Activated CD4-positive, alpha-beta T cell treated with anti-CD3 and anti-CD28 coated beads for 36 hours (primary cell): ENCODE data around the gene PGA5. TPM values are rescaled to one million over a fixed set of nuclear protein-coding genes. Genes with fewer than 3 reads are reported as not detected.

Source experiments
- ATAC-seq: fragments of 200-7000 bp; cut with Tn5 transposase; one replicate; pipeline ENCODE4 v1.10.0; 2021; ENCODE audit warnings: mild to moderate bottlenecking, moderate library complexity
- CTCF ChIA-PET: fragments of 350-600 bp; sonication (Branson Sonifier 250); formaldehyde crosslinking; loops from one replicate; lab custom pipeline; 2021; ENCODE audit warnings: antibody characterized with exemption; lab: Charles Lee
- POLR2A ChIA-PET: fragments of 350-600 bp; sonication (Branson Sonifier 250); formaldehyde crosslinking; loops from one replicate; lab custom pipeline; 2021; ENCODE audit warnings: antibody characterized with exemption, inconsistent platforms; lab: Charles Lee
- DNase-seq: peaks from one replicate; pipeline ENCODE4 v3.0.0-alpha.2; 2020
- H3K27ac Mint-ChIP-seq: one replicate; pipeline ENCODE4 v1.8.0; 2021; ENCODE audit warnings: mixed read lengths
- H3K27me3 Mint-ChIP-seq: one replicate; pipeline ENCODE4 v1.8.0; 2021; ENCODE audit warnings: mixed read lengths
- H3K36me3 Mint-ChIP-seq: one replicate; pipeline ENCODE4 v1.8.0; 2021; ENCODE audit warnings: low read depth, mixed read lengths
- H3K4me1 Mint-ChIP-seq: one replicate; pipeline ENCODE4 v1.8.0; 2021; ENCODE audit warnings: mixed read lengths
- H3K4me3 Mint-ChIP-seq: one replicate; pipeline ENCODE4 v1.8.0; 2021; ENCODE audit warnings: mild to moderate bottlenecking, moderate library complexity, mixed read lengths
- H3K9me3 Mint-ChIP-seq: one replicate; pipeline ENCODE4 v1.8.0; 2021; ENCODE audit warnings: low read depth, mixed read lengths
- intact Hi-C, 2 experiments: fragments of 100-400 bp; cut with DNase I in 1 of 2; cut with micrococcal nuclease in 1 of 2; formaldehyde crosslinking; loops; one replicate each; pipeline versions ENCODE4 v1.14.2 to v1.15.1; 2022 to 2024; cut with DNase I, micrococcal nuclease
- total RNA-seq, 2 experiments: library from RNA; stranded (reverse); gene quantifications; one replicate each; pipeline ENCODE4 v1.2.3, GENCODE V29; 2021

PGA5 gene
- total RNA-seq, 2 experiments from 2014 or later, result not detected

- ChIA-PET POLR2A (no interaction called here), CTCF (interaction anchor here (0.6 to 4.2 kb wide), 15 partner anchors 14 to 1527 kb away, joined by 3 to 47 read pairs (median 3); partner anchors contain the start of gene VWCE)
- Mint-ChIP-seq H3K4me3 (no peak overlapping the region), H3K36me3 (no peaks in the 10 kb centered on the region), H3K27me3 (no peaks in the 10 kb centered on the region), H3K9me3 (no peaks in the 10 kb centered on the region), H3K4me1 (no peaks in the 10 kb centered on the region), H3K27ac (no peak overlapping the region)
- peak; percentile 84 for DNase-seq
- intact Hi-C loops, result loop anchor here (1.0 to 10.0 kb wide), 3 partner anchors 40 to 300 kb away; partner anchors contain the start of gene SLC15A3 (in 1 of the 2)
- ATAC-seq, result peak; percentile 97
These were observed 13.5 kb downstream of the PGA5 start for GRCh38 chr11:61254403-61255025.

- H3K4me1 Mint-ChIP-seq, result no peaks in the 10 kb centered on the region
- no peak overlapping the region for H3K4me3 Mint-ChIP-seq
- no peaks in the 10 kb centered on the region for H3K9me3 Mint-ChIP-seq
- H3K27me3 Mint-ChIP-seq, result no peaks in the 10 kb centered on the region
- H3K27ac Mint-ChIP-seq, result no peak overlapping the region
- ATAC-seq, result no peak
- ChIA-PET CTCF (interaction anchor here (0.7 kb wide), 1 partner anchor 69 kb away, joined by 3 read pairs; no protein-coding TSS in a partner anchor), POLR2A (no interaction called here)
- no peaks in the 10 kb centered on the region for H3K36me3 Mint-ChIP-seq
- no peak for DNase-seq
- intact Hi-C loops, result loop anchor here in 1 of 2 experiments (10.0 kb wide), 1 partner anchor 302 kb away; the partner anchor contains the start of gene SLC15A3
These were observed 15.9 kb downstream of the PGA5 start for GRCh38 chr11:61256710-61257482.

- H3K27ac Mint-ChIP-seq, result no peak overlapping the region
- H3K27me3 Mint-ChIP-seq, result no peaks in the 10 kb centered on the region
- H3K9me3 Mint-ChIP-seq, result no peaks in the 10 kb centered on the region
- ATAC-seq (no peak), DNase-seq (no peak)
- H3K36me3 Mint-ChIP-seq, result no peaks in the 10 kb centered on the region
- intact Hi-C loops, result loop anchor here in 1 of 2 experiments (10.0 kb wide), 1 partner anchor 304 kb away; the partner anchor contains the start of gene SLC15A3
- ChIA-PET CTCF (interaction anchor here (0.9 kb wide), 1 partner anchor 127 kb away, joined by 3 read pairs; no protein-coding TSS in a partner anchor), POLR2A (no interaction called here)
- no peak overlapping the region for H3K4me3 Mint-ChIP-seq
- no peaks in the 10 kb centered on the region for H3K4me1 Mint-ChIP-seq
These were observed 17.6 kb downstream of the PGA5 start for GRCh38 chr11:61258546-61258945.

GRCh38 chr11:61259363-61259762, 18.4 kb downstream of the PGA5 start:
- Mint-ChIP-seq H3K4me3 (no peak overlapping the region), H3K27me3 (no peaks in the 10 kb centered on the region), H3K36me3 (no peaks in the 10 kb centered on the region), H3K9me3 (no peaks in the 10 kb centered on the region), H3K4me1 (no peaks in the 10 kb centered on the region), H3K27ac (no peak overlapping the region)
- ChIA-PET POLR2A (no interaction called here), CTCF (interaction anchor here (0.5 kb wide), 1 partner anchor 184 kb away, joined by 3 read pairs; no protein-coding TSS in a partner anchor)
- DNase-seq, result no peak
- intact Hi-C loops, result loop anchor here in 1 of 2 experiments (10.0 kb wide), 1 partner anchor 305 kb away; the partner anchor contains the start of gene SLC15A3
- no peak for ATAC-seq

GRCh38 chr11:61264371-61264770, 23.4 kb downstream of the PGA5 start:
- Mint-ChIP-seq H3K36me3 (no peaks in the 10 kb centered on the region), H3K4me1 (no peaks in the 10 kb centered on the region), H3K27ac (no peak overlapping the region), H3K27me3 (no peaks in the 10 kb centered on the region), H3K4me3 (no peak overlapping the region), H3K9me3 (no peaks in the 10 kb centered on the region)
- ChIA-PET POLR2A (no interaction called here), CTCF (interaction anchor here (1.0 kb wide), 1 partner anchor 72 kb away, joined by 3 read pairs; no protein-coding TSS in a partner anchor)
- ATAC-seq (no peak), DNase-seq (no peak)
- intact Hi-C loops, result no loop called here

GRCh38 chr11:61264795-61265194, 23.8 kb downstream of the PGA5 start:
- intact Hi-C loops, result no loop called here
- Mint-ChIP-seq H3K4me3 (no peak overlapping the region), H3K27me3 (no peaks in the 10 kb centered on the region), H3K4me1 (no peaks in the 10 kb centered on the region), H3K36me3 (no peaks in the 10 kb centered on the region), H3K9me3 (no peaks in the 10 kb centered on the region), H3K27ac (no peak overlapping the region)
- ChIA-PET POLR2A (no interaction called here), CTCF (interaction anchor here (0.9 to 1.0 kb wide), 2 partner anchors 72 to 78 kb away, joined by 3 read pairs; no protein-coding TSS in a partner anchor)
- DNase-seq, result no peak
- no peak for ATAC-seq

GRCh38 chr11:61265357-61265756, 24.4 kb downstream of the PGA5 start:
- ChIA-PET POLR2A (no interaction called here), CTCF (interaction anchor here (0.7 to 1.0 kb wide), 4 partner anchors 13 to 1758 kb away, joined by 3 to 4 read pairs (median 3); no protein-coding TSS in a partner anchor)
- DNase-seq, result no peak
- ATAC-seq, result no peak
- Mint-ChIP-seq H3K4me1 (no peaks in the 10 kb centered on the region), H3K4me3 (no peak overlapping the region), H3K27ac (no peak overlapping the region), H3K27me3 (no peaks in the 10 kb centered on the region), H3K9me3 (no peaks in the 10 kb centered on the region), H3K36me3 (no peaks in the 10 kb centered on the region)
- intact Hi-C loops, result no loop called here

- no peaks in the 10 kb centered on the region for H3K36me3 Mint-ChIP-seq
- intact Hi-C loops, result no loop called here
- ATAC-seq, result no peak
- no peaks in the 10 kb centered on the region for H3K9me3 Mint-ChIP-seq
- ChIA-PET POLR2A (no interaction called here), CTCF (interaction anchor here (0.7 to 1.0 kb wide), 2 partner anchors 119 to 339 kb away, joined by 3 to 4 read pairs; no protein-coding TSS in a partner anchor)
- H3K4me1 Mint-ChIP-seq, result no peaks in the 10 kb centered on the region
- no peak overlapping the region for H3K27ac Mint-ChIP-seq
- DNase-seq, result no peak
- H3K27me3 Mint-ChIP-seq, result no peaks in the 10 kb centered on the region
- no peak overlapping the region for H3K4me3 Mint-ChIP-seq
These were observed 25.6 kb downstream of the PGA5 start for GRCh38 chr11:61266602-61267001.

- DNase-seq, result no peak
- no peaks in the 10 kb centered on the region for H3K4me1 Mint-ChIP-seq
- ChIA-PET POLR2A (no interaction called here), CTCF (interaction anchor here (1.6 kb wide), 1 partner anchor 68 kb away, joined by 4 read pairs; no protein-coding TSS in a partner anchor)
- intact Hi-C loops, result no loop called here
- ATAC-seq, result no peak
- H3K9me3 Mint-ChIP-seq, result no peaks in the 10 kb centered on the region
- no peaks in the 10 kb centered on the region for H3K27me3 Mint-ChIP-seq
- no peak overlapping the region for H3K4me3 Mint-ChIP-seq
- no peaks in the 10 kb centered on the region for H3K36me3 Mint-ChIP-seq
- H3K27ac Mint-ChIP-seq, result no peak overlapping the region
These were observed 26.5 kb downstream of the PGA5 start for GRCh38 chr11:61267437-61267841.

GRCh38 chr11:61268588-61269250, 27.7 kb downstream of the PGA5 start:
- H3K27ac Mint-ChIP-seq, result no peak overlapping the region
- ATAC-seq (no peak), DNase-seq (no peak)
- H3K36me3 Mint-ChIP-seq, result no peaks in the 10 kb centered on the region
- H3K27me3 Mint-ChIP-seq, result no peaks in the 10 kb centered on the region
- H3K4me3 Mint-ChIP-seq, result no peak overlapping the region
- H3K9me3 Mint-ChIP-seq, result no peaks in the 10 kb centered on the region
- intact Hi-C loops, result no loop called here
- ChIA-PET CTCF (interaction anchor here (1.0 to 1.6 kb wide), 2 partner anchors 15 to 67 kb away, joined by 3 to 4 read pairs; no protein-coding TSS in a partner anchor), POLR2A (no interaction called here)
- no peaks in the 10 kb centered on the region for H3K4me1 Mint-ChIP-seq
